Stimulated activated CD8-positive, alpha-beta memory T cell treated with anti-CD3 and anti-CD28 coated beads, Interleukin-4, amount 100 ng/mL, for 24 hours (primary cell): ENCODE measurements around the gene SLC25A19.
"Not testable (repeated sequence)": the region's sequence is repeated elsewhere in the genome, so short reads cannot be mapped to it uniquely, and the experiment has no call there.

Source experiments
- DNase-seq: peaks from one replicate; pipeline ENCODE4 v3.0.0-alpha.2; 2020; ENCODE audit warnings: low read depth

SLC25A19 gene

DNA sequence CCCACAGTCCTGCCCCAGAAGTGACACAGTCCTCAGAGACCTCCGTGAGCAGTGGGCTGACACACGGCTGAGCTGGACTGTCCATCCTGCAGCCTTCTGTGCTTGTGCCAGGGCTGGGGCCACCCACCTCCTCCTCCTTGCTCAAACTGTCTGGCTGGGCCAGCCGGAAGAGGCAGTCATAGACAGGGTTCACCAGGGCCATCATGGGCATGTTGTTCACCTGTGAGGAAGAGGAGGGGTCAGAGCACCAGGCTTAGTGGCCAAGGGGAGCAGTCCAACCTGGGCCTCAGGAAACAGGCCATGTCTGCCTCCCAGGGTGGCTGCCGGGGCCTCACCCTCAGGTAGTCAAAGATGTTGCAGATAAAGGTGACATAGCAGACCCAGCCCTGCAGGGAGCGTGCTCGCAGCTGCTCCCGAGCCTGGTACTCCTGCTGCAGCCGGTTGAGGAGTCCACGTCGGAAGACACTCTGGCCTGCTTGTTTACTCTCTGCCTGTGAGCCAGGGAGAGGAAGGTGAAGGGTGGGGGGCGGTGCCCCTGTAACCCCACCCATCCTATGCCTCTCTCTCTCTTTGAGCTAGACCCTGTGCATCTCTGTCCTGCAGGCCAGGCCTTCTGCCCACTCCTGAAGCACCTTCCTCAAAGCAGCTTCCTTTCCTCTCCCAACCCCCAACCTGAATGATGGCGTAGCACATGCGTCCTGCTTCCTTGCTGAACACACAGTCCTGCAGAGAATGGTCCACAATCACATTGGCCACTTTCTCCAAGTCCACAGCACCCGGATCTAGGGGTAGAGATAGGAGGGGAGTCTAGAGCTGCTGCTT lies 21.6 kb downstream of the SLC25A19 start:
- no peak for DNase-seq

DNA sequence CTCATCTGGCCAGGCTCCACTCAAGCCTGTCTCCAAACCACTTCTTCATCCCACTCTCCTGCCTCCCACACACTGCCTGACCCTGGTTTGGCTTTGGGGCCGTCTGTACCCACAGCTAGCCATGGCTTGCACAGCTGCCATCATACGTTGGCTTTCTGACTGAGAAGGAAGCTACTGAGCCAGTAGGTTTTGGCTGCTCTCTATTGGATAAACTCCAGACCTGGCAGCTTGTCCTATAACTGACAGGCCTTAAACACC lies 22.2 kb downstream of the SLC25A19 start:
- no peak for DNase-seq

DNA sequence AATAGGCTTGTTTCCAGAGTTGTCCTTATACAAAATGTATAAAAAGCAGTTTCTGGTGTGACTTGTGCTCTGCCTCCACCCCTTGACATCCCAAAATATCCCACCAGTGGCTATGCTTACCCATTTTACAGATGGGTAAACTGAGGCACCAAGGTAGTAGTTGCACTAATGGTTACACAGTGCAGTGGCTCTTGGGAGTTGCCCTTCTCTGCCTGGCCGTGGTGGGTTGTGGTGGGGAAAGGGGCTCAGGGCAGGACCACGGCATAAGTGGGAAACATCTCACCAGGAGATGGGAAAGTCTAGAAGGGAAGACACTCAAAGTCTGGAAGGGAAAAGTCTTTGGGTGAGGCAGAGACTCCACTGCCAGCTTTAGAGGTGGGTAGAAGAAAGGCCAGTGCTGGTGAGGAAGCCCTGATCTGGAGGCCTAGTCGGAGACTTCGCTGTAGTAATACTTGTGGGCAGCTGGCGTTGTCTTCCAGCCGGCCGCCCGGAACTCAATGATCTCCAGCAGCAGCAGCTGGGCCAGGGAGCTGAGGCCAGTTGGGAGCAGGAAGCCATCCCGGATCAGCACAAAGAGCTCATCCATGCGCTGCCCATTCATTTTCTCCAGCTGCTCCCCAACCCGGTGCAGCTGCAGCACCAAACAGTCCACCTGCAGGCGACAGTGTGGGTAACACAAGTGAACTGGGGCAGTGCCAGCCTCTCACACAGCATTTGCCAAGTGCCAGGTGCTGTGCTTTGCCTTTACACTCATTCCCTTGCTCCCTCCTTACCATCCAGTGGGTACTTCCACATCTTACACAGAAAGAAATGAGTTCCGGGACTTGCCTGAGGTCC lies 22.7 kb downstream of the SLC25A19 start:
- no peak for DNase-seq

DNA sequence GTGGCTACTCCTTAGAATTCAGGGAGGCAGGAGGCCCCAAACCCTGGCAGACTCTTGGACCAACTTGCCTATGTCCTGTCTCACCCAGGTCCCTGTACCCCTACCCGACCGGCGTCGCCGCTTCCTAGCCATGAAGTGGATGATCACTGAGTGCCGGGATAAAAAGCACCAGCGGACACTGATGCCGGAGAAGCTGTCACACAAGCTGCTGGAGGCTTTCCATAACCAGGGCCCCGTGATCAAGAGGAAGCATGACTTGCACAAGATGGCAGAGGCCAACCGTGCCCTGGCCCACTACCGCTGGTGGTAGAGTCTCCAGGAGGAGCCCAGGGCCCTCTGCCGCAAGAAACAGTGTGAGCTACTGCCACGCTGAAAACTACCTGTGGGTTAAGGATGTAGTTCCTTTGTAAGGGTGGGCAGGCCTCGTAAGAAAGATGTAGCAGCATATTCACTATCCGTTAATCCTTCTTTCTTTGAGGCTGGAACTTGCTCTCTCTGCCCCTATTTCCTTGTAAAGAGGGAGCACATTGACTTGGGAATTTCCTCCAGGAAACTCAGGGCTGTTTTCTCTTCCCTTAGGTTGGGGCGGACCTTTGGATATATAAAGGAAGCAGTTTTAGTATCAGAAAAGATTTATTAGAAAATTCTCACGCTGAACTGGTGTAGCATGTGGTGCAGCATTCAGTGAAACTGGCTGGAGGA lies 23.5 kb downstream of the SLC25A19 start:
- DNase-seq, result no peak

DNA sequence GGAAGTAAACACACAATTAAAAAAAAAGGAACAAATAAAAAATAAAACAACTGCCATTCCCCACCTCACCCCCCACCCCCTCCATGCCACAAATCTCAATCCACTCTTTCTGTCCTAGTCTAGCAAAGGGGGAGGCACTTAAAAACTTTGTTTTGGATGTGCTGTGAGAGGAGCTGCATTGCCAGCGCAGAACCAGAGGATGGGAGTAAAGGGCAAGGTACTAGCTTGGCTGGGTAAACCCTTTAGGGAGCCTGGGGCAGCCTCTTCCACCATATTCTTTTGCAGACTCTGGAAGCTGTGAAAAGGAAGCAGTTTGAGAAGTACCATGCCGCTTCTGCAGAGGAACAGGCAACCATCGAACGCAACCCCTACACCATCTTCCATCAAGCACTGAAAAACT lies 26.2 kb downstream of the SLC25A19 start:
- DNase-seq, result no peak

DNA sequence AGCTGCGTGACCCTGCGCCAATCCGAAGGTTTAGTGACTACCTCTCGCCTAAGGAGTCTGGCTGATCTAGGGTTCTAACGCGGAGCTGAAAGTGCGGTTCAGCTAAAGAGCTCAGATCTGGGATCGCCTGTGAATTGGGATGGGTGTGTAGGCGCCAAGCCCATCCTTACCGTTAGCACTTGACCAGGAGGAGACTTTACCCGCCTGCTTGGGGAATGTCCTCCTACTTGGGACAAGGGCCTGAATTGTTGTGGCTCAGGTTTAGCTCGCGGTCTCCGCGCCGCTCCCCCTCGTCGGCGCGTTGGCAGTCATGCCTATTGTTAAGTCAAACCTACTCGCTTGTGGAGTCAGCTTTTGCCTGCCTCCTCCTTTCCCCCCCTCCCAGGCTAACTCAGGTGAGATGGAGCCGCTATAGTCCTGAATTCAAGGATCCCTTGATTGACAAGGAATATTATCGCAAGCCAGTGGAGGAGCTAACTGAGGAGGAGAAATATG lies 27.1 kb downstream of the SLC25A19 start:
- DNase-seq, result no peak

DNA sequence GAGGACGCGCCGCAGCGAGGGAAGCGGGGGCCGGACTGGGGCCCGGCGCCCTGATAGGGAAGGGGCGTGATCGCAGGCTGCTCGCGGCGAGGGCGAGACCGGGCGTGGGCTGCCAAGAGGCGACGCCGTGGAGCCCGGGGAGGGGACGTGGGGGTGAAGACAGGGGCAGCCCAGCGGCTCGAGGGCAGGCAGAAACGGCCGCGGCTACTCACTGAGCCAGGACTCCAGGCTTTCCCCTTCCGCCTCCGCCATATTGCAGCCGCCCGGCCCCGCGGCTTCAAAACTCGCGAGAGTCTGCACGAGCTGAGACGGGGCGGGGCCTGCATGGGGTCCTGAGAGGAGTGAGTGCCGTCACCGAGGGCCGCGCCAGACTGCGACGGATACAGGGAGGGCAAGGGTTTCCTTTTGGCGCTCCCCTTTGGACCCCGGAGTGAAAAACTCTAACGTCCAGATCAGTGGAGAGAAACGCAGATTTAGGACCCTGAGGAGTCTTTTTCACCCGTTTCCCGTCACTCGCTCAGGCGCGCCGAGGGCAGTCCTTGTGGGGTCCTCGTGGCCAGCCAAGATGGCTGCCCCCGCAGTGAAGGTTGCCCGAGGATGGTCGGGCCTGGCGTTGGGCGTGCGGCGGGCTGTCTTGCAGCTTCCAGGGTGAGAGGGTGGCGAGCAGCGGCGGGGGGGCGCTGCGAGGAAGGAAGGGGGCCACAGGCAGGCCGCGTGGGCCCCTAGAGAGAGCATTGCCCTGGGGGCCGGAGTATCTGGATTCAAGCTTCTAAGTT lies 27.7 kb downstream of the SLC25A19 start, which contains the start of the genes GGA3 and MRPS7:
Gene GGA3 (minus strand): TSS at position 271 of the 776 bp plus-strand sequence. CDS start 19 bp downstream, at position 252.
Gene MRPS7 (plus strand): TSS at position 544 of the 776 bp plus-strand sequence. CDS start 22 bp downstream, at position 566.
- peak; percentile 90 for DNase-seq

DNA sequence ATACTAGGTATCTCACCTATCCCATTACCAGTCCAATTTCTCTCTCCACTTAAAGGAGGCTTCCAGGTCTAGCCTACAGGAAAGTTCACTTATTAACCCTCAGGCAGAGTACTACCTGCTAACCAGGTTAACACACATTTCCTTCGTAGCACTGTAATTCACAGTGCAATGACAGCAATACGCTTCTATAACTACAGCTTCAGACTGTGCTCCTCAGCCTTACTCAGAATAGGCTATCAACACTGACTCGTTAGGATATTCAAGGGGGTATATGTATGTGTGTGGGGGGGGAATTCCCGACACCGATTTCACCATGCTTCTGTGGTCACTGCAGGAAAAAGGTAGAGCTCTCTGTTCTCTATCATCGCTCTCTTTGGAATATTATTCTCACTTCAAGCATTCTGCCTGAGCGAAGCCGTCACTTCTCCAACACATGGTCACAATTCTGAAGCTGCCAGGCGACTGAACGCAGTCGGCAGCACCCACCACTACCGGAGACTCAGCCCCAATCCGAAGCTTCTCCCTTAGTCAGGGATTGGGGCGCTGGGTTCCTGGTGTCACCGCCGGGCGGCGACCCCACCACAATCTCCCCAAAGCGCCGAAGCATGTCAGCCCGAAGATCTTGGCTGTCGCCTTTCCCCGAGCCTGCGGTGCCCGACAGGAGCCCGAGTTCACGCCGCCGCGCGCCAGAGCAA lies 28.4 kb downstream of the SLC25A19 start:
- DNase-seq, result no peak

DNA sequence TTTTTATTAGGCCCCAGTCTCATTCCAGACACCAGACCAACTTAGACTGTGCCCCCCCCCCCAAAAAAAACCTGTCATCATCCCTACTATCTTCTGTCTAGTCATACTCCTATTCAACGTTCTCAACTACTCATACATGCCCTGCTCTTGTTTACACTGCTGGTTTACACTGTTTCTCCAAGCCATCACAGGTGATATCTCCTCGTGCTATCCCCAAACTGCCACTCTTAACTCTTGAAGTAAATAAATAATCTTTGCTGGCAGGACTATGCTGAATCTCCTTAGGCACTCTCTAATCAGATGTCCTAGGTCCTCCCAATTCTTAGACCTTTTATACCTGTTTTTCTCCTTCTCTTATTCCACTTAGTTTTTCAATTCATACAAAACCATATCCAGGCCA lies 32.0 kb downstream of the SLC25A19 start:
- not testable (repeated sequence) for DNase-seq

DNA sequence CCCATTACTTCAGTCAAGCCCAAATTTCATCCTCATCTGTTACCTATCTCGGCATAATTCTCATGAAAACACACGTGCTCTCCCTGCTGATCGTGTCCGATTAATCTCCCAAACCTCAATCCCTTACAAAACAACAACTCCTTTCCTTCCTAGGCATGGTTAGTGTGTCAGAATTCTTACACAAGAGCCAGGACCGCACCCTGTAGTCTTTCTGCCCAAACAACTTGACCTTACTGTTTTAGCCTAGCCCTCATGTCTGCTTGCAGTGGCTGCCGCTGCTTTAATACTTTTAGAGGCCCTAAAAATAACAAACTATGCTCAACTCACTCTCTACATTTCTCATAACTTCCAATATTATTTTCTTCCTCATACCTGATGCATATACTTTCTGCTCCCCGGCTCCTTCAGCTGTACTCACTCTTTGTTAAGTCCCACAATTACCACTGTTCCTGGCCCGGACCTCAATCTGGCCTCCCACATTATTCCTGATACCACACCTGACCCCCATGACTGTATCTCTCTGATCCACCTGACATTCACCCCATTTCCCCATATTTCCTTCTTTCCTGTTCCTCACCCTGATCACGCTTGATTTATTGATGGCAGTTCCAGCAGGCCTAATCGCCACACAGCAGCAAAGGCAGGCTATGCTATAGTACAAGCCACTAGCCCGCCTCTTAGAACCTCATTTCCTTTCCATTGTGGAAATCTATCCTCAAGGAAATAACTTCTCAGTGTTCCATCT lies 33.1 kb downstream of the SLC25A19 start:
- not testable (repeated sequence) for DNase-seq

DNA sequence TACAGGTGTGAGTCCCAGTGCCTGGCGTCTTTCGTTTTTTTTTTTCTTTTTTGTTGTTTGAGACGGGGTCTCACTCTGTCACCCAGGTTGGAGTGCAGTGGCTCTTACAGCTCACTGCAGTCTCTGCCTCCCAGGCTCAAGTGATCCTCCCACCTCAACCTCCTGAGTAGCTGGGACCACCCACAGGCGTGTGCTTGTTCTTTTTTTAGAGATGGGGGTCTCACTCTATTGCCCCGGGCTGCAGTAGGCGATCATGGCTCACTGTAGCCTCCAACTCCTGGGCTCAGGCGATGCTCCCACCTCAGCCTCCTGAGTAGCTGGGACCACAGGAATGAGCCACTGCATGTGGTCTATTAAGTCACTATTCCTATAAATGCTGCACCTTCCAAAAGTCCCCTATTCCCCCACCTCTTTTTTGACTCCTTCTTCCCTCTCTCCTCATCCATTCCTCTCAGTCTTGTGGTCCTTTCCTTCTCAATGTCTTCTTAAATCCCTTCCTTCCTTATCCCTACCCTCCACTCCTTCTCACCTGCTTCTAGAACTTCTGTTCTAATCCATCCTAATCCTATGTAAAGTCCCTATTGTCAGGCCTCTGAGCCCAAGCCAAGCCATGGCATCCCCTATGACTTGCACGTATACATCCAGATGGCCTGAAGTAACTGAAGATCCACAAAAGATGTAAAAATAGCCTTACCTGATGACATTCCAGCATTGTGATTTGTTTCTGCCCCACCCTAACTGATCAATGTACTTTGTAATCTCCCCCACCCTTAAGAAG lies 37.0 kb downstream of the SLC25A19 start:
- DNase-seq, result no peak

DNA sequence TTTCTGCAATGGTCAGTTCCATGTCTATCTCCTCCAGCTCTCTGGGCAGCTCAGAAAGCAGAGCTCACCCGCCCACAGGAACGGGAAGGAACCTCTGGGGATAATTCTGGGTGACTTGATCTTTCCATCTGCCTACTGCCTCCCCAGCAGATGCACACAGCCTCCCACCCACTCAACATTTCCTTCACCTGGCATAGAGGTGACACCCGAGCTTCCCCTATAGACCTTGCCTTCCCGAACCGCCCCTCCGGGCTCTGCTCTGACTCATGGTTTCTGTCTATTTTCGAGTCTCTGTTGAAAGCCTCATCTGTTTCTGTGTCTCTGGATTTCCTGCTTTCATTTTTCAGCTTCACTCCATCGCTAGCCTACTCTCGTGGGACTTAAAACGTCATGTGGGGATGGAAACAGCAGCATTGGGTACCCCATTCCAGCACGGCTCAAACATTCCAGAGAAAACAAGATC lies 39.2 kb downstream of the SLC25A19 start:
- peak; percentile 63 for DNase-seq

DNA sequence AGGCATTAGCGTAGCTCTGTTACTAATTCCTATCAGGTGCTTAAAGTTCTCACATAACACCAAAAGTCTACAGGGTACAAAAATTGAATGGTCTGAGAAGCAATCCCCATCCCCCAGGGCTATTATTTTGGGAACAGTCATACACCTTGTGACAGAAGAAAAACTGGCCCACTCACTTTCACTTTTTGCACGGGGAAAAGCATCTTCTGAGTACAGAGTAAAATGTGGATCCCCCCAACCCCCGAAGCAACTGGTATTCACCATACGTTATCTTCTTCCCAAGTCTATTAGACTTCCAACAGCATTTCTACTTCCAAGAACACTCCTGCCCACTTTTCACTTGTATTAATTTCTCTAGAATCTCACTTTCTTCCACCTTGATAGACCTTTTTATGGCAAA lies 39.7 kb downstream of the SLC25A19 start:
- DNase-seq, result no peak

DNA sequence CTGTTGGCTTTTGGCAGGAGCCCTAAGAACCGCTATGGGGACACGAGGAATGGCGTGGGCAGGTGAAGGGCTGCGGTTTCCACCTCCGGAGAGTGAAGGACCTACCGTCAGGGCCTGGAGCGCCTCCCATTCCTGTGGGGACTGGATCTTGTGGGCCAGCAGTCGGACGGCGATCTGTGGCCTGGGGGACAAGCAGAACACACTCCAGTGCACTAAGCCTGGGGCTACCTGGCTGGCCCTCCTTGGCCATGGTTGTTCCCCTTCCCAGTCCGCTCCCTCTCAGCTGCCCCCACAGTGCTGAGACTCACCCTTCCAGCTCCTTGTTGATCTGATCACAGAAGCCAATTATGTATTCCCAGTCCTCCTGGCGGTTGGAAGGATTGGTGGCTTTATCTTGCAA lies 42.8 kb downstream of the SLC25A19 start:
- no peak for DNase-seq

DNA sequence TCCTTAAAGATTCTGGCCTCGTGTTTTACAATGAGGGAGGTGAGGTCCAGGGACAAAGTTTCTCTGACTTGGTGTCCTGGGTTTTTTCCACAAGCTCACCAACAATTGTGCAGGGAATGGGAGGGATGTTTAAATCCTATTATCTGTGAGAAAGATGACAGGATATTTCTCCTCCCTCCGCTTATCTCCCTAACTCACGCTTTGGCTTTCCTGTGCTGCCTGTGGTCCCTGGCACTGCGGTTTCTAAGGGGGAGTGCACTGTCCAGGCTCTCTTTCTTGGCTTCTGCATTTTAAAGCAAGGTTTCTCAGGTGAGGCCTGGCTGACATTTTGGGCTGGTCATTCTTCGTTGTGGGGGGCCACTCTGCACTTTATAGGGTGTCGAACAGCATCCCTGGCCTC lies 44.2 kb downstream of the SLC25A19 start:
- DNase-seq, result no peak

DNA sequence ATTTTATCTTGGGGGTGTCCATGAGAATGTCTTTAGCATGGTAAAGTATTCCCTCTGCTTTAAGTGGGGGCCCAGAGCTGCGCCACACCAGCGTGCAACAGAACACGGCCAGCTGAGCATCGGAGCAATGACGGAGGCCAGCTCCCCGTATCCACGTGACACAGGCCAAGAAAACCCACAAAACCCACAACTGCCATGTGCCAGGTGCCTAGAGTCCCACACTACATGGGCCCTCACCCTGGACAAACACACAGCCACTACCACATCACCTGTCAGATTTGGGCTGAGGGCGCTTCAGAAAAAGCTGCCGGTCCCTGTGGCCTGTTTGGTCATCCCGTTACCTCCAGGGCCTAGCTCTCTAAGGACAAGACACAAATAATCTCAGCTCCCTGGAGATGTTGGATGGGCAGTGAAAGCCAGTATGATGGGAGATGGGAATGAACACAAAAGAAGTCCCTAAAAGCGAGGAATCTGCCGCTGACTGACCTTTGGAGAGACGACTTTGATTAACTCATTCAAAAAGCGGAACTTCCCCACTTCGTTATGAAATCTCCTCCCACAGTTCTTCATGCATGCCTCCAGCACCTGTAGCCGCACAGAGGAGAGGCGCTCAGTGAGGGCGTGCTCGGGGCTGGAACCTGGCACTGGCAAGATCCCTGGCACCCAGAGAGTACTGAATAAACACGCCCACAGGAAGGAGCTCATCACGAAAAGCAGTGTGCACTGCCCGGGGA lies 44.9 kb downstream of the SLC25A19 start:
- DNase-seq, result no peak

DNA sequence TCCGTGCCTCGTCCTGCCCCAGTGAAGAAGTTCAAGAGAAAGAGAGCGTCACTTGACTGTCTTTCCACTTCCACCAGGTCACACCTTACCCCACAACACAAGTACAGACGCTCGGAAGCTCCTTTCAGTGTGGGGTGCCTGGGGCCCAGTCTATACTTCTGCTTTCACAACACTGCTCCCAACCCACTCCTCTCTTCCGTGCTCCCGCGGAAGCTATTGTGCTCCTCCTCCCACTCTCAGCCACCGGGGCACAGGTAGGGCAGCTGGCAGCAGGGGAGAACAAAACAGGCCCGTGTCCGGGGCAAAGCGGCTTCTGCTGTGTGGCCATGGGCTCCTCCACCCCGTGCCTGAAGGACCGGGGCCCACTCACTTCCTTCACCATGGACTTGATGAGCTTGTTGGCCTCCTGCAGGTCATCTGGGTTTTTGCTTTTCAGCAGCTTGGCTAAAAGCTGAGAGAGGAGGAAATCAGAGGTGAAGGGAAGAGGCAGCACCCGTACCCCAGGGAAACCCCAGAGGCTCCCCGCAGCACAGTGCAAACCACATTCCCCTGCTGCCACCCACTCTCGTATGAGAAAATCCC lies 46.7 kb downstream of the SLC25A19 start:
- DNase-seq, result no peak

DNA sequence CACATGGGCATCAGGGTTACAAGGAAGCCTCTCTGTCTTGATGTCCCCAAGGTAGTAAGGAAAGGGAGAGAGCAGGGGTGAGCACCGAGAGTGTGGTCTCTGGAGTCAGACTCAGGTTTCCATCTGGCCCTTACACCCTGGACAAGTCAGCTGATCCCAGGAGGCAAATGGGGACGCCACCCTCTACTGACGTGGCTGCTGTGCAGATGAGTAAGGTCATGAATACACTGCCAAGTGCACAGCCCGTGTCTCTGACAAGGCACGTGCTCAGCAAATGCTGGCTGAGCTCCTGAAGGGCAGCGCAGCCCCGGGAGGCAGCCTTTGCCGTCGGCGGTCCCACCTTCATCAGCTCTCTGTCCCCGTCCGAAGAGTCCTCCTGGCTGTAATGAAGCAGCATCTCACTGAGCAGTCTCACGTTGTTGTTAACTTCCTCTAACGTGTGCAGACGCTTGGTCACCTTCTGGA lies 47.2 kb downstream of the SLC25A19 start:
- DNase-seq, result no peak
